Epithelial cell of prostate (primary cell): ENCODE data around the gene PEAR1.
A peak's percentile ranks its signal among the peaks of the same experiment; 100 is the strongest.

ENCODE experiments used
- DNase-seq: peaks from one replicate; pipeline ENCODE4 v3.0.0-alpha.2; 2011; ENCODE audit warnings: low read depth, low spot score
- H3K27ac ChIP-seq: fragments of 450-650 bp; 2 replicates; pipeline ENCODE4 v1.5.1; 2017; ENCODE audit warnings: mild to moderate bottlenecking

Gene PEAR1

GRCh38 chr1:156881101-156881500 is 12.4 kb upstream of the PEAR1 start:
- DNase-seq = no peak
- H3K27ac ChIP-seq = no peak overlapping the region

- no peak for DNase-seq
Measured at GRCh38 chr1:156881663-156882062, 11.9 kb upstream of the PEAR1 start.

GRCh38 chr1:156882543-156882942 is 11.0 kb upstream of the PEAR1 start:
- no peak for DNase-seq
- H3K27ac ChIP-seq = no peak overlapping the region

More at GRCh38 chr1:156881663-156882062, 11.9 kb upstream of the PEAR1 start:
- no peak overlapping the region for H3K27ac ChIP-seq

- no peak for DNase-seq
- H3K27ac ChIP-seq = no peak overlapping the region
Measured at GRCh38 chr1:156883919-156884318, 9.6 kb upstream of the PEAR1 start.

- no peak for DNase-seq
- no peak overlapping the region for H3K27ac ChIP-seq
Measured at GRCh38 chr1:156884560-156885184, 8.8 kb upstream of the PEAR1 start.

GRCh38 chr1:156885314-156885713 is 8.2 kb upstream of the PEAR1 start:
- H3K27ac ChIP-seq = no peak overlapping the region
- no peak for DNase-seq

- no peak overlapping the region for H3K27ac ChIP-seq
- DNase-seq = no peak
Measured at GRCh38 chr1:156885880-156886355, 7.6 kb upstream of the PEAR1 start.

GRCh38 chr1:156886583-156887281 is 6.8 kb upstream of the PEAR1 start:
- H3K27ac ChIP-seq = no peak overlapping the region
- DNase-seq = no peak

GRCh38 chr1:156887317-156887716 is 6.2 kb upstream of the PEAR1 start:
- no peak overlapping the region for H3K27ac ChIP-seq
- no peak for DNase-seq

- no peak for DNase-seq
- no peak overlapping the region for H3K27ac ChIP-seq
Measured at GRCh38 chr1:156887734-156888133, 5.8 kb upstream of the PEAR1 start.

GRCh38 chr1:156889802-156890580 is 3.5 kb upstream of the PEAR1 start:
- no peak for DNase-seq
- H3K27ac ChIP-seq = no peak overlapping the region

GRCh38 chr1:156892190-156893047 is 1.1 kb upstream of the PEAR1 start:
- H3K27ac ChIP-seq = no peak overlapping the region
- DNase-seq = peak; percentile 45

- DNase-seq = no peak
- no peak overlapping the region for H3K27ac ChIP-seq
Measured at GRCh38 chr1:156894001-156894400, 483 bp downstream of the PEAR1 start.

GRCh38 chr1:156894711-156895454 is 1.4 kb downstream of the PEAR1 start:
- H3K27ac ChIP-seq = peak overlapping the region; percentile 93
- no peak for DNase-seq

- H3K27ac ChIP-seq = peak overlapping the region; percentile 93
- no peak for DNase-seq
Measured at GRCh38 chr1:156895455-156895812, 1.9 kb downstream of the PEAR1 start.

GRCh38 chr1:156895927-156896326 is 2.4 kb downstream of the PEAR1 start:
- no peak for DNase-seq
- H3K27ac ChIP-seq = peak overlapping the region; percentile 93

- peak overlapping the region; percentile 93 for H3K27ac ChIP-seq
Measured at GRCh38 chr1:156896490-156897033, 3.0 kb downstream of the PEAR1 start.

GRCh38 chr1:156897078-156897825 is 3.7 kb downstream of the PEAR1 start:
- H3K27ac ChIP-seq = peak overlapping the region; percentile 93
- DNase-seq = no peak

More at GRCh38 chr1:156896490-156897033, 3.0 kb downstream of the PEAR1 start:
- peak; percentile 55 for DNase-seq
